T47D (cell line): ENCODE measurements around the gene PLXNA1.

Source experiments
- DNase-seq, 2 experiments: peaks; one replicate each; pipeline versions ENCODE4 v3.0.0 to v3.0.0-alpha.2; 2011 to 2012; ENCODE audit warnings: low read depth in 1 of 2, low spot score in 1 of 2
- JUND ChIP-seq: IDR thresholded peaks from 2 replicates; pipeline ENCODE4 v1.6.1; 2012; ENCODE audit warnings: low read depth
- in situ Hi-C: cut with HindIII; loops from 2 replicates; pipeline ENCODE4 v1.10.0; 2016; ENCODE audit warnings: low sequenced_read_pairs, low pct_unique_long_range_greater_than_20kb

PLXNA1 gene

GRCh38 chr3:127028781-127029657 lies 46.1 kb downstream of the PLXNA1 start:
- DNase-seq = no peak
- TF ChIP-seq JUND = no peak
- in situ Hi-C loops = no loop called here

- DNase-seq = no peak
- no peak for TF ChIP-seq JUND
- in situ Hi-C loops = no loop called here
Measured at GRCh38 chr3:127029658-127030507, 47.0 kb downstream of the PLXNA1 start.

- in situ Hi-C loops = no loop called here
- no peak for DNase-seq
- no peak for TF ChIP-seq JUND
Measured at GRCh38 chr3:127030508-127031412, 47.8 kb downstream of the PLXNA1 start.

GRCh38 chr3:127031413-127031810 lies 48.5 kb downstream of the PLXNA1 start:
- DNase-seq = no peak
- TF ChIP-seq JUND = no peak
- in situ Hi-C loops = no loop called here

- in situ Hi-C loops = no loop called here
- no peak for DNase-seq
- TF ChIP-seq JUND = no peak
Measured at GRCh38 chr3:127031845-127032244, 48.9 kb downstream of the PLXNA1 start.

- no peak for DNase-seq
- no peak for TF ChIP-seq JUND
- in situ Hi-C loops = no loop called here
Measured at GRCh38 chr3:127032296-127032990, 49.5 kb downstream of the PLXNA1 start.
